OCI-LY7 (cell line): ENCODE results near the gene FIGN. TPM values are rescaled to one million over a fixed set of nuclear protein-coding genes. Genes with fewer than 3 reads are reported as not detected.

Experiments used
- BruUV-seq: library from RNA; stranded (reverse); fragments of 400-500 nt; replicated peaks from 2 replicates; lab custom pipeline; 2021; lab: Mats Ljungman, UMichigan
- CTCF ChIA-PET: fragments of 300-600 bp; sonication (Branson Sonifier 250); formaldehyde crosslinking; loops from one replicate; lab custom pipeline; 2022; ENCODE audit warnings: antibody characterized with exemption; ENCODE audit not compliant: unreplicated experiment; lab: Charles Lee
- POLR2A ChIA-PET: fragments of 300-600 bp; sonication (Branson Sonifier 250); formaldehyde crosslinking; loops from one replicate; lab custom pipeline; 2022; ENCODE audit warnings: antibody characterized with exemption; lab: Charles Lee
- DNase-seq: peaks from one replicate; pipeline ENCODE4 v3.0.0-alpha.2; 2015; ENCODE audit warnings: low spot score
- H2AFZ ChIP-seq: fragments of 200-600 bp; sonication (generic), shearing (Covaris generic); 2 replicates; pipeline ENCODE4 v1.6.1; 2014; ENCODE audit warnings: mild to moderate bottlenecking, antibody characterized with exemption, low read length, moderate library complexity
- H3K27ac ChIP-seq: fragments of 200-600 bp; sonication (generic); 2 replicates; pipeline ENCODE4 v1.5.1; 2014; ENCODE audit warnings: mixed run types, low read depth, mild to moderate bottlenecking, moderate library complexity, low read length, inconsistent platforms; ENCODE audit not compliant: poor library complexity, severe bottlenecking
- H3K36me3 ChIP-seq: fragments of 200-600 bp; sonication (generic); 2 replicates; pipeline ENCODE4 v1.6.1; 2014; ENCODE audit warnings: mild to moderate bottlenecking, antibody characterized with exemption, low read length, moderate library complexity, mixed read lengths; ENCODE audit not compliant: insufficient read depth
- H3K4me1 ChIP-seq: fragments of 200-600 bp; sonication (generic); 2 replicates; pipeline ENCODE4 v1.5.1; 2014; ENCODE audit warnings: mild to moderate bottlenecking, low read length; ENCODE audit not compliant: insufficient read depth, poor library complexity, severe bottlenecking
- H3K4me2 ChIP-seq: fragments of 200-600 bp; sonication (generic); 2 replicates; pipeline ENCODE4 v1.6.1; 2014; ENCODE audit warnings: mild to moderate bottlenecking, low read length
- H3K4me3 ChIP-seq: fragments of 200-600 bp; sonication (generic); 2 replicates; pipeline ENCODE4 v1.5.1; 2014; ENCODE audit warnings: mild to moderate bottlenecking, low read depth, low read length; ENCODE audit not compliant: poor library complexity, severe bottlenecking
- H3K79me2 ChIP-seq: fragments of 200-600 bp; sonication (generic); 2 replicates; pipeline ENCODE4 v1.6.1; 2016; ENCODE audit warnings: low read depth, mild to moderate bottlenecking, low read length, moderate library complexity, mixed read lengths; ENCODE audit not compliant: insufficient read depth
- H3K9me2 ChIP-seq: fragments of 200-600 bp; sonication (generic); 2 replicates; pipeline ENCODE4 v1.6.1; 2016; ENCODE audit warnings: mild to moderate bottlenecking, low read length, mixed read lengths; ENCODE audit not compliant: insufficient read depth
- H3K9me3 ChIP-seq: fragments of 200-600 bp; sonication (generic); 2 replicates; pipeline ENCODE4 v1.6.1; 2014; ENCODE audit warnings: mild to moderate bottlenecking, mixed run types, low read length, mixed read lengths
- H4K20me1 ChIP-seq: fragments of 200-600 bp; sonication (generic); 2 replicates; pipeline ENCODE4 v1.6.1; 2014; ENCODE audit warnings: mild to moderate bottlenecking, antibody characterized with exemption, low read length, moderate library complexity, mixed read lengths; ENCODE audit not compliant: insufficient read depth
- EZH2phosphoT487 ChIP-seq: fragments of 200-600 bp; sonication (generic); IDR thresholded peaks from 2 replicates; pipeline ENCODE4 v1.6.1; 2018; ENCODE audit warnings: low read depth, borderline replicate concordance, mild to moderate bottlenecking, mixed run types, antibody characterized with exemption, low read length, moderate library complexity, mixed read lengths
- intact Hi-C: fragments of 100-400 bp; cut with micrococcal nuclease; formaldehyde crosslinking; loops from one replicate; pipeline ENCODE4 v1.10.0; 2022; ENCODE audit not compliant: unreplicated experiment
- total RNA-seq, 2 experiments: library from RNA; depleted of rRNA in 1 of 2; stranded (reverse); fragments of >200 nt in 1 of 2; shearing (Covaris generic) in 1 of 2; gene quantifications; 2 replicates each; pipeline ENCODE4 v1.2.3, GENCODE V29; 2014 to 2022
- TF ChIP-seq, protein P1 (sequence below): fragments of 200-600 bp; sonication (generic); conservative IDR thresholded peaks from 2 replicates; pipeline ENCODE4 v1.5.1; 2014; ENCODE audit warnings: mild to moderate bottlenecking, antibody characterized with exemption, low read length, moderate library complexity, mixed read lengths

Gene FIGN
- total RNA-seq, 2 experiments from 2014 or later, result not detected

- no peak for TF ChIP-seq EZH2phosphoT487
- TF ChIP-seq, protein P1, sequence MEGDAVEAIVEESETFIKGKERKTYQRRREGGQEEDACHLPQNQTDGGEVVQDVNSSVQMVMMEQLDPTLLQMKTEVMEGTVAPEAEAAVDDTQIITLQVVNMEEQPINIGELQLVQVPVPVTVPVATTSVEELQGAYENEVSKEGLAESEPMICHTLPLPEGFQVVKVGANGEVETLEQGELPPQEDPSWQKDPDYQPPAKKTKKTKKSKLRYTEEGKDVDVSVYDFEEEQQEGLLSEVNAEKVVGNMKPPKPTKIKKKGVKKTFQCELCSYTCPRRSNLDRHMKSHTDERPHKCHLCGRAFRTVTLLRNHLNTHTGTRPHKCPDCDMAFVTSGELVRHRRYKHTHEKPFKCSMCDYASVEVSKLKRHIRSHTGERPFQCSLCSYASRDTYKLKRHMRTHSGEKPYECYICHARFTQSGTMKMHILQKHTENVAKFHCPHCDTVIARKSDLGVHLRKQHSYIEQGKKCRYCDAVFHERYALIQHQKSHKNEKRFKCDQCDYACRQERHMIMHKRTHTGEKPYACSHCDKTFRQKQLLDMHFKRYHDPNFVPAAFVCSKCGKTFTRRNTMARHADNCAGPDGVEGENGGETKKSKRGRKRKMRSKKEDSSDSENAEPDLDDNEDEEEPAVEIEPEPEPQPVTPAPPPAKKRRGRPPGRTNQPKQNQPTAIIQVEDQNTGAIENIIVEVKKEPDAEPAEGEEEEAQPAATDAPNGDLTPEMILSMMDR, result no peak
- no peaks in the 10 kb centered on the region for H3K9me2 ChIP-seq
- ChIA-PET POLR2A (no interaction called here), CTCF (no interaction called here)
- BruUV-seq, result no TSS peak
- H2AFZ ChIP-seq, result no peak overlapping the region
- no peak overlapping the region for H3K4me3 ChIP-seq
- no peak overlapping the region for H3K4me2 ChIP-seq
- no peaks in the 10 kb centered on the region for H3K4me1 ChIP-seq
- DNase-seq, result no peak
- no peaks in the 10 kb centered on the region for H3K79me2 ChIP-seq
- H3K36me3 ChIP-seq, result no peaks in the 10 kb centered on the region
- intact Hi-C loops, result no loop called here
- no peak overlapping the region for H3K27ac ChIP-seq
- H3K9me3 ChIP-seq, result no peaks in the 10 kb centered on the region
- H4K20me1 ChIP-seq, result no peaks in the 10 kb centered on the region
These were observed 165.4 kb downstream of the FIGN start for GRCh38 chr2:163570391-163570790.

DNA sequence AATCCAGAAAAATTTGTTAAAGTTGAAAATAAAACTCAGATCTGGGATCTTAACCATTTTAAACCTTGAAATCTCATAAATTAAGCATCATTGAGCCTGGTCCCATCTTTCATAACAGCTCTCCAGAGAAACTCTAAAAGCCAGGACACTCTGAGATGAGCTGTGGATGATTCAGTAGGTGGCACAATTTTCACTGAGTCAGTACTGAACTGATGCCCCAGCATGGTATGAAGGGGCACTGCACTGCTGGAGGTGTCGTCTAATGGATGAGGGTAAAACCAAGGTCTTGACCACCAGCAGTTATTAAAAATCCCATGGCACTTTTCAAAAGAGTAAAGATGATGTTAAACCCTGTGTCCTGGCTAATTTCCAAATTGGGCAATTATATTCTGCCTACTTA is 170.6 kb downstream of the FIGN start:
- Histone ChIP-seq H4K20me1 (no peaks in the 10 kb centered on the region), H3K36me3 (no peaks in the 10 kb centered on the region), H3K4me2 (no peak overlapping the region), H3K27ac (no peak overlapping the region), H3K9me3 (no peaks in the 10 kb centered on the region), H2AFZ (no peak overlapping the region), H3K4me1 (no peaks in the 10 kb centered on the region), H3K9me2 (no peaks in the 10 kb centered on the region), H3K79me2 (no peaks in the 10 kb centered on the region), H3K4me3 (no peak overlapping the region)
- no peak for DNase-seq
- TF ChIP-seq, protein P1, result no peak
- no peak for TF ChIP-seq EZH2phosphoT487
- ChIA-PET CTCF (no interaction called here), POLR2A (no interaction called here)
- no TSS peak for BruUV-seq
- intact Hi-C loops, result no loop called here

DNA sequence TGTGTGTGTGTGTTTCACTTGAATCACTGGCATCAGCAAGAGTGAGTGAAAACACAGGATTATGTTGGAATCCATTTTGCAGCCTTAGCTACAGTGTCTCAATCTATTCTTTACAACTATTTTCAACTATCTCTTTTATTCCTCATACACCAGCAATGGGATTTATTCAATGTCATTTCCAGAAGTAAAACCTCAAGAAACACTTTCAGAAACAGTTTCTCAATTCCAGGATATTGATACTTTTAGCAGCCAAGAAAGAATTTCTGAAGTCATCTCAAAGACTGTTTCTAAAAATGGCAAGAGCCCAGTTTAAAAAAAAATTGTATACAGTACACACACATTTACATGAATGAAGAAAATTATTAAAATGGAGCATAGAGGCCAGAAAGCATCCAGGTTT is 171.6 kb downstream of the FIGN start:
- H3K27ac ChIP-seq, result no peak overlapping the region
- no peaks in the 10 kb centered on the region for H3K9me3 ChIP-seq
- H3K4me3 ChIP-seq, result no peak overlapping the region
- no peak overlapping the region for H3K4me2 ChIP-seq
- no peaks in the 10 kb centered on the region for H3K36me3 ChIP-seq
- POLR2A ChIA-PET, result interaction anchor here (0.6 kb wide), 1 partner anchor 402 kb away, joined by 3 read pairs; no protein-coding TSS in a partner anchor
- H3K4me1 ChIP-seq, result no peaks in the 10 kb centered on the region
- intact Hi-C loops, result no loop called here
- DNase-seq, result no peak
- no peaks in the 10 kb centered on the region for H4K20me1 ChIP-seq
- H2AFZ ChIP-seq, result no peak overlapping the region
- TF ChIP-seq EZH2phosphoT487, result no peak
- TF ChIP-seq, protein P1, result no peak
- no TSS peak for BruUV-seq
- CTCF ChIA-PET, result no interaction called here
- no peaks in the 10 kb centered on the region for H3K79me2 ChIP-seq
- no peaks in the 10 kb centered on the region for H3K9me2 ChIP-seq
